ENCODE data around the gene MTFMT.

- TF ChIP-seq, protein P1, sequence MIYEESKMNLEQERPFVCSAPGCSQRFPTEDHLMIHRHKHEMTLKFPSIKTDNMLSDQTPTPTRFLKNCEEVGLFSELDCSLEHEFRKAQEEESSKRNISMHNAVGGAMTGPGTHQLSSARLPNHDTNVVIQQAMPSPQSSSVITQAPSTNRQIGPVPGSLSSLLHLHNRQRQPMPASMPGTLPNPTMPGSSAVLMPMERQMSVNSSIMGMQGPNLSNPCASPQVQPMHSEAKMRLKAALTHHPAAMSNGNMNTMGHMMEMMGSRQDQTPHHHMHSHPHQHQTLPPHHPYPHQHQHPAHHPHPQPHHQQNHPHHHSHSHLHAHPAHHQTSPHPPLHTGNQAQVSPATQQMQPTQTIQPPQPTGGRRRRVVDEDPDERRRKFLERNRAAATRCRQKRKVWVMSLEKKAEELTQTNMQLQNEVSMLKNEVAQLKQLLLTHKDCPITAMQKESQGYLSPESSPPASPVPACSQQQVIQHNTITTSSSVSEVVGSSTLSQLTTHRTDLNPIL (CRISPR knock-in tag; IDR thresholded peaks at IDR 0.05; ENCODE audit: low read depth) = no peak
- TF ChIP-seq CSDC2 (CRISPR knock-in tag; IDR thresholded peaks at IDR 0.05) = no peak
- no peak for TF ChIP-seq ZNF565 (CRISPR knock-in tag; conservative IDR thresholded peaks at IDR 0.05; ENCODE audit: low read depth)
- no peak for TF ChIP-seq PPARA (CRISPR knock-in tag; IDR thresholded peaks at IDR 0.05; ENCODE audit: borderline replicate concordance)
- TF ChIP-seq ZFP30 (CRISPR knock-in tag; IDR thresholded peaks at IDR 0.05) = no peak
- TF ChIP-seq TSHZ2 (CRISPR knock-in tag; IDR thresholded peaks at IDR 0.05) = no peak
- TF ChIP-seq GLIS3 (CRISPR knock-in tag; IDR thresholded peaks at IDR 0.05) = no peak
Observed at GRCh38 chr15:65029736-65030208, 333 bp upstream of the MTFMT start.

All from SK-N-SH treated with all-trans-retinoic acid at 6 μM for 48 hours (cell line).